PFSK-1 (cell line): ENCODE results near the gene KLHL1.

ENCODE experiments used
- POLR2AphosphoS5 ChIP-seq: IDR thresholded peaks from 2 replicates; pipeline ENCODE4 v1.6.1; 2012; ENCODE audit warnings: low read depth, mild to moderate bottlenecking, control low read depth, low read length, moderate library complexity
- SIN3A ChIP-seq: IDR thresholded peaks from 2 replicates; pipeline ENCODE4 v1.6.1; 2012; ENCODE audit warnings: mild to moderate bottlenecking, low read length, moderate library complexity, borderline replicate concordance; ENCODE audit not compliant: insufficient read depth

DNA sequence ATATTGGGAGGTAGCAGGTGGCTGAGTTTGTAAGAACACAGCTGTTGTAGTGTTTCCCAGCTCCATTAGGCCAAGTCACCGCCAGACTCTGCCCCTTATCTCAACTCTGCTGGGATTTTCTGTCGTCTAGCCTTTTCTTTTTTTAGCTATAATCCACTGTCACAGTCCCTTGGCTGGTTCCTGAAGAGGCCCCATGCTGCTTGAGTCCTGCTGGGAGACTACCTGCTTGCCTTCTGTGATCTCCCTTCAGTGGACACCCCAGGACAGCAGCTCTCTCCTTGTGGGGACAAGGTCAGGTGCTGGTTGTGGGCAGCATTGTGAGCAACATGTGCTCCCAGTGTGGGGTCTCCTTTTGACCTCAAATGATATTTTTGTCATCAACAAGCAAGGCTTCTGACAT, 195.6 kb downstream of the KLHL1 start:
- TF ChIP-seq POLR2AphosphoS5, result no peak
- TF ChIP-seq SIN3A, result no peak
